ENCODE measurements around the gene ARHGAP31.
A peak's percentile ranks its signal among the peaks of the same experiment; 100 is the strongest.

Gene ARHGAP31

GRCh38 chr3:119457246-119457645, 163.1 kb downstream of the ARHGAP31 start:
- H3K36me3 ChIP-seq (ENCODE audit: control insufficient read depth, insufficient read depth, low read length): peaks cover 15% of the 10 kb centered on the region; the same call in 1 of the 2 replicates
- no peaks in the 10 kb centered on the region for H3K9me3 ChIP-seq (ENCODE audit: control insufficient read depth, insufficient read depth, low read length)
- no CpG with 5 or more reads among the region's 4 CpGs for WGBS (ENCODE audit: insufficient coverage, insufficient read length)
- no peak overlapping the region for H3K27ac ChIP-seq (ENCODE audit: low read length)
- no peaks in the 10 kb centered on the region for H3K27me3 ChIP-seq (ENCODE audit: control insufficient read depth, insufficient read depth, low read length)
- H3K4me3 ChIP-seq (ENCODE audit: low read length): no peak overlapping the region
- H3K4me1 ChIP-seq (ENCODE audit: control insufficient read depth, insufficient read depth, low read length): no peaks in the 10 kb centered on the region
- DNase-seq (ENCODE audit: low read depth, low spot score): no peak

GRCh38 chr3:119463171-119464169, 169.3 kb downstream of the ARHGAP31 start, which contains the start of gene TMEM39A:
Gene TMEM39A (minus strand): TSS chr3:119463615. CDS start chr3:119462074, 1,541 bp downstream.
- H3K9me3 ChIP-seq (ENCODE audit: control insufficient read depth, insufficient read depth, low read length): no peaks in the 10 kb centered on the region
- peaks cover under 1% of the 10 kb centered on the region; the same call in 1 of the 2 replicates for H3K36me3 ChIP-seq (ENCODE audit: control insufficient read depth, insufficient read depth, low read length)
- H3K4me3 ChIP-seq (ENCODE audit: low read length): peak within 1 kb of the TSS; percentile 93
- H3K4me1 ChIP-seq (ENCODE audit: control insufficient read depth, insufficient read depth, low read length): peaks cover 2% of the 10 kb centered on the region; the same call in 1 of the 2 replicates
- WGBS (ENCODE audit: insufficient coverage, insufficient read length): no CpG with 5 or more reads among the region's 51 CpGs
- peak; percentile 96 for DNase-seq (ENCODE audit: low read depth, low spot score)
- no peaks in the 10 kb centered on the region for H3K27me3 ChIP-seq (ENCODE audit: control insufficient read depth, insufficient read depth, low read length)
- no peak within 1 kb of the TSS for H3K27ac ChIP-seq (ENCODE audit: low read length)

DNA sequence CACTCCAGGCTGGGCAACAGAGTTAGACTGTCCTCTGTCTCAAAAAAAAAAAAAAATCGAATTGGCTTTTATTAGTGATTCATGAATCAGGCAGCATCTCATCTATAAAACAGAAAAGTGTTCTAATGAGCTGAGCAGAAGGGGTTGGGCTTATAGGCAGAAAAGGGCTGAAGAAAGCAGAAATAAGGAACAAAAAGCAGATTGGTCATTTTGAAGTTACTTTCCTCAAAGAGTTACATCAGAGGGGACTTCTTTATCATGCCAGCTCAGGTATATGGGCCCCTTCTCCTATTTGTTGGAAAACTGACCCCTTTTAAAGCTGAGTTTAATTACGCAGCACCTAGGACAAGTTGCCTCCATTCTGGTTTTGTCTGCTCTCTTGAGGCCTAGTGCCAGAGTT, 173.9 kb downstream of the ARHGAP31 start:
- no peak overlapping the region for H3K4me3 ChIP-seq (ENCODE audit: low read length)
- H3K36me3 ChIP-seq (ENCODE audit: control insufficient read depth, insufficient read depth, low read length): no peaks in the 10 kb centered on the region
- no peak overlapping the region for H3K27ac ChIP-seq (ENCODE audit: low read length)
- no peaks in the 10 kb centered on the region for H3K27me3 ChIP-seq (ENCODE audit: control insufficient read depth, insufficient read depth, low read length)
- no peaks in the 10 kb centered on the region for H3K9me3 ChIP-seq (ENCODE audit: control insufficient read depth, insufficient read depth, low read length)
- H3K4me1 ChIP-seq (ENCODE audit: control insufficient read depth, insufficient read depth, low read length): peaks cover 3% of the 10 kb centered on the region; the same call in 1 of the 2 replicates
- WGBS (ENCODE audit: insufficient coverage, insufficient read length): no CpG with 5 or more reads among the region's 2 CpGs
- DNase-seq (ENCODE audit: low read depth, low spot score): no peak

- Histone ChIP-seq H3K9me3 (ENCODE audit: control insufficient read depth, insufficient read depth, low read length) (no peaks in the 10 kb centered on the region), H3K4me1 (ENCODE audit: control insufficient read depth, insufficient read depth, low read length) (0 out of 2 replicates have a peak, but pooled peaks cover 1% of the 10 kb centered on the region), H3K36me3 (ENCODE audit: control insufficient read depth, insufficient read depth, low read length) (no peaks in the 10 kb centered on the region), H3K27me3 (ENCODE audit: control insufficient read depth, insufficient read depth, low read length) (no peaks in the 10 kb centered on the region), H3K4me3 (ENCODE audit: low read length) (peak overlapping the region; percentile 85), H3K27ac (ENCODE audit: low read length) (no peak overlapping the region)
- DNase-seq (ENCODE audit: low read depth, low spot score): no peak
- WGBS (ENCODE audit: insufficient coverage, insufficient read length): no CpG with 5 or more reads among the region's 16 CpGs
These were observed 175.4 kb downstream of the ARHGAP31 start for GRCh38 chr3:119469418-119470189.

All from iPS DF 6.9 (cell line).